RWPE1 (cell line): ENCODE measurements around the gene CHRND.

ENCODE experiments used
- CTCF ChIA-PET: fragments of 350-600 bp; sonication (Branson Sonifier 250); formaldehyde crosslinking; extraction: SDS; loops from one replicate; lab custom pipeline; 2021; lab: Yijun Ruan, JAX
- POLR2A ChIA-PET: fragments of 400-600 bp; formaldehyde crosslinking; extraction: SDS; loops from one replicate; lab custom pipeline; 2020; ENCODE audit warnings: antibody characterized with exemption; ENCODE audit not compliant: low non-redundant PET; lab: Yijun Ruan, JAX
- DNase-seq: peaks from one replicate; pipeline ENCODE4 v3.0.0; 2012; ENCODE audit warnings: low spot score
- H3K27ac ChIP-seq: fragments of 450-650 bp; 2 replicates; pipeline ENCODE4 v1.5.1; 2017
- TF ChIP-seq, protein P1 (sequence below): fragments of 450-650 bp; conservative IDR thresholded peaks from 2 replicates; pipeline ENCODE4 v1.5.1; 2017; ENCODE audit warnings: low read depth, mild to moderate bottlenecking

CHRND gene

DNA sequence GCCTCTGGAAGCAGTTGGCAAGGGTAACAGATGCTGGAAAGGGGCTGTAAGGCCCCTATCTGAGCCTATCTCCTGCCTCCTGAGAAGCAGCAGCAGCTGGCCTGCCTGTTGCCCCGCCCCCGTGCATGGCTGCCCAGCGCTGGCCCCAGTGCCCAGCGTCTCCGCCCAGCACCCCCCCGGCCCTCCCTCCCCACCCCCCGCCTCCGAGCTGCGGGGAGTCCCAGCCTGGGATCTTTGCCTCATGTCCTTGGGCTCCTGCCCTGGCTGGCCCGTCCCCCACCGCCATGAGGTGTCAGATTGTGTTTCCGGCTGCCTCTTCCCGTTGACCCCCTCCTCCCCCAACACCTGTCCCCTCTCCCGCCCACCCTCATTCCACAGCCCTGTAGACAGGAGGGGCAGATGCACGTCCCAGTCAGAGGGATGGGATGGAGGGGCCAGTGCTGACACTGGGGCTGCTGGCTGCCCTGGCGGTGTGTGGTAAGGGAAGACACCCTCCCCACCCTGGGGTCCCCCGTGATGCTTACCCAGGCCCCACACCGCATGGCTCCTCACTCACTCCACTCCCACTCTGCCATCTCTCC, at the start of gene CHRND:
CHRND (plus strand) TSS at position 370 of the 581 bp plus-strand sequence; CDS start at position 426, 56 bp downstream.
- no peak within 1 kb of the TSS for H3K27ac ChIP-seq
- DNase-seq, result no peak
- TF ChIP-seq, protein P1, sequence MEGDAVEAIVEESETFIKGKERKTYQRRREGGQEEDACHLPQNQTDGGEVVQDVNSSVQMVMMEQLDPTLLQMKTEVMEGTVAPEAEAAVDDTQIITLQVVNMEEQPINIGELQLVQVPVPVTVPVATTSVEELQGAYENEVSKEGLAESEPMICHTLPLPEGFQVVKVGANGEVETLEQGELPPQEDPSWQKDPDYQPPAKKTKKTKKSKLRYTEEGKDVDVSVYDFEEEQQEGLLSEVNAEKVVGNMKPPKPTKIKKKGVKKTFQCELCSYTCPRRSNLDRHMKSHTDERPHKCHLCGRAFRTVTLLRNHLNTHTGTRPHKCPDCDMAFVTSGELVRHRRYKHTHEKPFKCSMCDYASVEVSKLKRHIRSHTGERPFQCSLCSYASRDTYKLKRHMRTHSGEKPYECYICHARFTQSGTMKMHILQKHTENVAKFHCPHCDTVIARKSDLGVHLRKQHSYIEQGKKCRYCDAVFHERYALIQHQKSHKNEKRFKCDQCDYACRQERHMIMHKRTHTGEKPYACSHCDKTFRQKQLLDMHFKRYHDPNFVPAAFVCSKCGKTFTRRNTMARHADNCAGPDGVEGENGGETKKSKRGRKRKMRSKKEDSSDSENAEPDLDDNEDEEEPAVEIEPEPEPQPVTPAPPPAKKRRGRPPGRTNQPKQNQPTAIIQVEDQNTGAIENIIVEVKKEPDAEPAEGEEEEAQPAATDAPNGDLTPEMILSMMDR, result no peak
- ChIA-PET POLR2A (no interaction called here), CTCF (interaction anchor here (0.6 kb wide), 1 partner anchor 112 kb away, joined by 3 read pairs; no protein-coding TSS in a partner anchor)

DNA sequence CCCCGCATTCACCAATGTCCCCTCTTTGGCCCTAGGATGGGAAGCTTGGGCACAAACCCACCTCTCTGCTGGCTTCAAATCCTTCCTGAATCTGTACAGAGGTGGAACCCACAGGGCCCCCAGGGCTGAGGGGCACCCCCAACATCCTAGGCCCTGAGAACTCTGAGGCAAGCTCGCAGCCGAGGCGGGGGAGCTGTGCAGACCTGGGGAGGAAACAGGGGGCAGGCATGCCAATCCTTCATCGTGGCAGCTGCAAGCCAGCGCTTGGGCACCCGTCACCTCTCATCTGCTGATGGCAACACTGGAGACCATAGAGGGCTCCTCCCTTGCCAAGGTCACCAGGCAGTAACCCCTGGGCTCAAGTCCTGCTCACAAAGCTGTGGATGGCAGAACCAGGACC, 49.2 kb upstream of the CHRND start:
- no peak overlapping the region for H3K27ac ChIP-seq
- TF ChIP-seq, protein P1, result no peak
- no peak for DNase-seq
- ChIA-PET CTCF (interaction anchor here (0.6 kb wide), 1 partner anchor 30 kb away, joined by 4 read pairs; no protein-coding TSS in a partner anchor), POLR2A (no interaction called here)

GRCh38 chr2:232477751-232478510, 48.0 kb upstream of the CHRND start:
- H3K27ac ChIP-seq, result no peak overlapping the region
- TF ChIP-seq, protein P1, result no peak
- no peak for DNase-seq
- ChIA-PET CTCF (no interaction called here), POLR2A (interaction anchor here (0.6 kb wide), 1 partner anchor 538 kb away, joined by 4 read pairs; no protein-coding TSS in a partner anchor)

DNA sequence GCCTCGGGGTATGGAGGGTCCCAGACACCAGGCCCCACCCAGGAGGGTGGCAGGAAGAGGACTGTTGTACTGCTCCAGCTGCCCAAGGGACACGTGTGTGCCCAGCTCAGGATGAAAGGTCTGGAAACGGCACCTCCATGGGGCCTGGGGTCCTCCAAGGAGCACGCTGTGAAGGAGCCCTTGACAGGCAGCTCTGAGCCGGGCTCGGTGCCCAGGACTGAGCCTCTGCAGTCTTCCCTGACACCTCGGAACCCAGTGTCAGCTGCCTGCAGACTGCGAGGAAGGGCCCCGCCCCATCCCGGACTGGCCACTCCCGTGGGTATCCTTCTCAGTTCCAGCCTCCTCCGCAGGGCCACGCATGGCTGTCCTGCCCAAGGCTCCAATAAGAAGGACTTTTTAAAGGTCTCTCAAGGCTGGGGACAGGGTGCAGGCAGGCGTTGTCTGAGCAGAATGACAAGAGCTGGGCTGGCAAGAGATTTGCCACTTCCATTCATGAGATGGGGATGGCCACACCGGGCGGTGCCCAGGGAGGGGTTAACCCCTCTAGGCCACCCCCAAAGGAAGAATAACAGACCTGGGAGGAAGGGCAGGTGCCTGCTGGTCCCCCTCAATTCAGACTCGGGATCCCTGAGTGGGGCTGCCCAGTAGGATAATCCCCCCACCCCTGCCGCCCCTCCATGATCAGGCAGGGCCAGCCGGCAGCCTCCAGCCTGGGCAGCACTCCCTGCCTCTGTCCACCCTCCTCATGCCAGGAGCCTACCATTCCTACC, 47.2 kb upstream of the CHRND start:
- ChIA-PET CTCF (no interaction called here), POLR2A (no interaction called here)
- DNase-seq, result no peak
- H3K27ac ChIP-seq, result no peak overlapping the region
- TF ChIP-seq, protein P1, result no peak

- no peak overlapping the region for H3K27ac ChIP-seq
- TF ChIP-seq, protein P1, result no peak
- ChIA-PET CTCF (no interaction called here), POLR2A (no interaction called here)
- DNase-seq, result no peak
Measured at GRCh38 chr2:232479341-232480200, 46.4 kb upstream of the CHRND start.
